Caco-2 (cell line): ENCODE measurements around the gene GP1BA. TPM values are rescaled to one million over a fixed set of nuclear protein-coding genes. Genes with fewer than 3 reads are reported as not detected.

Experiments used
- BruUV-seq: library from RNA; stranded (reverse); fragments of 400-500 nt; replicated peaks from 2 replicates; lab custom pipeline; 2021; lab: Mats Ljungman, UMichigan
- CTCF ChIA-PET: fragments of 300-600 bp; sonication (Branson Sonifier 250); formaldehyde crosslinking; loops from one replicate; lab custom pipeline; 2022; ENCODE audit warnings: antibody characterized with exemption; lab: Charles Lee
- POLR2A ChIA-PET: fragments of 300-600 bp; sonication (Branson Sonifier 250); formaldehyde crosslinking; loops from one replicate; lab custom pipeline; 2022; ENCODE audit warnings: antibody characterized with exemption; lab: Charles Lee
- DNase-seq, 2 experiments: peaks; one replicate each; pipeline versions ENCODE4 v3.0.0 to v3.0.0-alpha.2; 2020 to 2022
- H3K27me3 ChIP-seq: replicated peaks from 2 replicates; pipeline ENCODE4 v1.6.0; 2011; ENCODE audit warnings: low read length; ENCODE audit not compliant: control insufficient read depth, insufficient read depth
- H3K36me3 ChIP-seq: 2 replicates; pipeline ENCODE4 v1.5.1; 2011; ENCODE audit warnings: low read length; ENCODE audit not compliant: control insufficient read depth, insufficient read depth
- H3K4me1 ChIP-seq: fragments of 250-450 bp; sonication (Bioruptor Pico); 2 replicates; pipeline ENCODE4 v1.5.1; 2020; ENCODE audit warnings: mild to moderate bottlenecking
- H3K4me3 ChIP-seq: 2 replicates; pipeline ENCODE4 v1.5.1; 2011; ENCODE audit warnings: low read depth, mild to moderate bottlenecking, control low read depth, low read length
- H3K9me3 ChIP-seq: fragments of 250-450 bp; sonication (Bioruptor Pico); 2 replicates; pipeline ENCODE4 v1.5.1; 2020; ENCODE audit warnings: mild to moderate bottlenecking, moderate library complexity
- H3K27ac Mint-ChIP-seq: one replicate; pipeline ENCODE4 v1.8.0; 2022; ENCODE audit warnings: mixed read lengths; ENCODE audit not compliant: unreplicated experiment
- H3K27me3 Mint-ChIP-seq: one replicate; pipeline ENCODE4 v1.8.0; 2022; ENCODE audit warnings: mixed read lengths; ENCODE audit not compliant: insufficient read depth, unreplicated experiment
- H3K36me3 Mint-ChIP-seq: one replicate; pipeline ENCODE4 v1.8.0; 2022; ENCODE audit warnings: mild to moderate bottlenecking, mixed read lengths; ENCODE audit not compliant: insufficient read depth, unreplicated experiment
- H3K4me1 Mint-ChIP-seq: one replicate; pipeline ENCODE4 v1.8.0; 2022; ENCODE audit warnings: low read depth, mixed read lengths; ENCODE audit not compliant: unreplicated experiment
- H3K4me3 Mint-ChIP-seq: one replicate; pipeline ENCODE4 v1.8.0; 2022; ENCODE audit warnings: mild to moderate bottlenecking, moderate library complexity, mixed read lengths; ENCODE audit not compliant: unreplicated experiment
- H3K9me3 Mint-ChIP-seq: one replicate; pipeline ENCODE4 v1.8.0; 2022; ENCODE audit warnings: mixed read lengths; ENCODE audit not compliant: unreplicated experiment
- intact Hi-C: fragments of 100-400 bp; cut with micrococcal nuclease; formaldehyde crosslinking; loops from one replicate; pipeline ENCODE4 v1.10.0; 2022; ENCODE audit not compliant: unreplicated experiment
- total RNA-seq: library from RNA; stranded (reverse); gene quantifications from 2 replicates; pipeline ENCODE4 v1.2.3, GENCODE V29; 2022
- TF ChIP-seq, protein P1 (sequence below), 2 experiments: fragments of 200-600 bp in 1 of 2; IDR thresholded peaks; 1 replicate in 1 of 2; 2 replicates in 1 of 2; pipeline versions ENCODE4 v1.5.1 to v1.8.0; 2011 to 2022; ENCODE audit warnings: antibody characterized with exemption in 1 of 2, control low read depth in 1 of 2, inconsistent platforms in 1 of 2, low read depth in 1 of 2, low read length in 1 of 2, mild to moderate bottlenecking in 1 of 2, moderate library complexity in 1 of 2; ENCODE audit not compliant: insufficient read depth in 1 of 2, severe bottlenecking in 1 of 2, unreplicated experiment in 1 of 2

The GP1BA gene
- total RNA-seq, 1 experiment from 2014 or later = not detected

GRCh38 chr17:4956493-4957061, 24.5 kb downstream of the GP1BA start:
- Mint-ChIP-seq H3K36me3 (peaks cover 11% of the 10 kb centered on the region), H3K9me3 (no peaks in the 10 kb centered on the region), H3K27me3 (no peaks in the 10 kb centered on the region), H3K4me3 (no peak overlapping the region), H3K27ac (no peak overlapping the region), H3K4me1 (peaks cover 9% of the 10 kb centered on the region)
- TF ChIP-seq, protein P1, sequence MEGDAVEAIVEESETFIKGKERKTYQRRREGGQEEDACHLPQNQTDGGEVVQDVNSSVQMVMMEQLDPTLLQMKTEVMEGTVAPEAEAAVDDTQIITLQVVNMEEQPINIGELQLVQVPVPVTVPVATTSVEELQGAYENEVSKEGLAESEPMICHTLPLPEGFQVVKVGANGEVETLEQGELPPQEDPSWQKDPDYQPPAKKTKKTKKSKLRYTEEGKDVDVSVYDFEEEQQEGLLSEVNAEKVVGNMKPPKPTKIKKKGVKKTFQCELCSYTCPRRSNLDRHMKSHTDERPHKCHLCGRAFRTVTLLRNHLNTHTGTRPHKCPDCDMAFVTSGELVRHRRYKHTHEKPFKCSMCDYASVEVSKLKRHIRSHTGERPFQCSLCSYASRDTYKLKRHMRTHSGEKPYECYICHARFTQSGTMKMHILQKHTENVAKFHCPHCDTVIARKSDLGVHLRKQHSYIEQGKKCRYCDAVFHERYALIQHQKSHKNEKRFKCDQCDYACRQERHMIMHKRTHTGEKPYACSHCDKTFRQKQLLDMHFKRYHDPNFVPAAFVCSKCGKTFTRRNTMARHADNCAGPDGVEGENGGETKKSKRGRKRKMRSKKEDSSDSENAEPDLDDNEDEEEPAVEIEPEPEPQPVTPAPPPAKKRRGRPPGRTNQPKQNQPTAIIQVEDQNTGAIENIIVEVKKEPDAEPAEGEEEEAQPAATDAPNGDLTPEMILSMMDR (IDR thresholded peaks at IDR 0.05; ENCODE audit: insufficient read depth in 1 of 2, low read depth in 1 of 2, low read length in 1 of 2, severe bottlenecking in 1 of 2, unreplicated experiment in 1 of 2) = no peak
- POLR2A ChIA-PET = no interaction called here
- no peaks in the 10 kb centered on the region for H3K27me3 ChIP-seq
- CTCF ChIA-PET = no interaction called here
- no TSS peak for BruUV-seq
- no peak overlapping the region for H3K4me3 ChIP-seq
- H3K4me1 ChIP-seq = peaks cover 3% of the 10 kb centered on the region; the same call in 1 of the 2 replicates
- intact Hi-C loops = no loop called here
- no peak for DNase-seq
- no peaks in the 10 kb centered on the region for H3K36me3 ChIP-seq
- no peaks in the 10 kb centered on the region for H3K9me3 ChIP-seq

GRCh38 chr17:4958102-4958501, 26.0 kb downstream of the GP1BA start:
- no peak overlapping the region for H3K4me3 Mint-ChIP-seq
- no peak overlapping the region for H3K27ac Mint-ChIP-seq
- Histone ChIP-seq H3K36me3 (no peaks in the 10 kb centered on the region), H3K4me1 (no peaks in the 10 kb centered on the region), H3K9me3 (no peaks in the 10 kb centered on the region), H3K27me3 (no peaks in the 10 kb centered on the region), H3K4me3 (no peak overlapping the region)
- TF ChIP-seq, protein P1 (IDR thresholded peaks at IDR 0.05; ENCODE audit: insufficient read depth in 1 of 2, low read depth in 1 of 2, low read length in 1 of 2, severe bottlenecking in 1 of 2, unreplicated experiment in 1 of 2) = no peak
- no peaks in the 10 kb centered on the region for H3K9me3 Mint-ChIP-seq
- peaks cover 9% of the 10 kb centered on the region for H3K4me1 Mint-ChIP-seq
- intact Hi-C loops = no loop called here
- no peak for DNase-seq
- POLR2A ChIA-PET = interaction anchor here (0.6 kb wide), 1 partner anchor 17 kb away, joined by 6 read pairs; no protein-coding TSS in a partner anchor
- CTCF ChIA-PET = no interaction called here
- no TSS peak for BruUV-seq
- H3K36me3 Mint-ChIP-seq = peaks cover 11% of the 10 kb centered on the region
- H3K27me3 Mint-ChIP-seq = no peaks in the 10 kb centered on the region

GRCh38 chr17:4959261-4959965, 27.3 kb downstream of the GP1BA start:
- intact Hi-C loops = no loop called here
- Mint-ChIP-seq H3K36me3 (peaks cover 11% of the 10 kb centered on the region), H3K4me1 (peaks cover 9% of the 10 kb centered on the region), H3K4me3 (no peak overlapping the region), H3K27me3 (no peaks in the 10 kb centered on the region), H3K27ac (no peak overlapping the region), H3K9me3 (no peaks in the 10 kb centered on the region)
- Histone ChIP-seq H3K27me3 (no peaks in the 10 kb centered on the region), H3K36me3 (no peaks in the 10 kb centered on the region), H3K4me1 (no peaks in the 10 kb centered on the region), H3K9me3 (no peaks in the 10 kb centered on the region), H3K4me3 (no peak overlapping the region)
- ChIA-PET POLR2A (no interaction called here), CTCF (no interaction called here)
- BruUV-seq = TSS peak; percentile 79
- TF ChIP-seq, protein P1 (IDR thresholded peaks at IDR 0.05; ENCODE audit: insufficient read depth in 1 of 2, low read depth in 1 of 2, low read length in 1 of 2, severe bottlenecking in 1 of 2, unreplicated experiment in 1 of 2) = no peak
- DNase-seq = no peak
